ENCODE measurements around the gene PCLO. TPM values are rescaled to one million over a fixed set of nuclear protein-coding genes. Genes with fewer than 3 reads are reported as not detected.

PCLO gene
- total RNA-seq, 2 experiments from 2014 or later = 0.35 to 1.4 TPM

DNA sequence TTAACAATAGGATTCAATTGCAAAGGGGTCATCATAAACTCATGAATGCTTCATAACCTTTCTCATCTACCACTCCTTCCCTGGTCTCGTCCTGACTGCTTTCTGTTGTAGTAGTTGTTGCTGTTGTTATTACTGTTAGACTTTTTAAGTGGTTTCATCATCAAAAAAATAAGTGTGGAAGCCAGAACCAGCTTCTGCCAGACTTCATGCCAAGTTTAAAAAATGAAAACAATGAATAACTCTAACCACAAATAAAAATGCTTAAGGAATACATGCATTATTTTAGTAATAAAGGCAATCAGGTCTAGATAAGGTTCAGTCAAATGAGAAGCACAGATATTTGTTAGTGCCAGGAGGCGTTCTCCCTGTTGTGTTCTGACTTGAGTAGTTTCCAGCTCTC is 85.4 kb downstream of the PCLO start:
- intact Hi-C loops (cut with micrococcal nuclease; ENCODE audit: unreplicated experiment) = no loop called here
- POLR2A ChIA-PET = interaction anchor here (0.6 kb wide), 2 partner anchors 52 to 89 kb away, joined by 3 read pairs; no protein-coding TSS in a partner anchor
- no peaks in the 10 kb centered on the region for H3K36me3 ChIP-seq (ENCODE audit: insufficient read depth, low read length)
- BruUV-seq (replicated peaks) = no TSS peak
- TF ChIP-seq, protein P1, sequence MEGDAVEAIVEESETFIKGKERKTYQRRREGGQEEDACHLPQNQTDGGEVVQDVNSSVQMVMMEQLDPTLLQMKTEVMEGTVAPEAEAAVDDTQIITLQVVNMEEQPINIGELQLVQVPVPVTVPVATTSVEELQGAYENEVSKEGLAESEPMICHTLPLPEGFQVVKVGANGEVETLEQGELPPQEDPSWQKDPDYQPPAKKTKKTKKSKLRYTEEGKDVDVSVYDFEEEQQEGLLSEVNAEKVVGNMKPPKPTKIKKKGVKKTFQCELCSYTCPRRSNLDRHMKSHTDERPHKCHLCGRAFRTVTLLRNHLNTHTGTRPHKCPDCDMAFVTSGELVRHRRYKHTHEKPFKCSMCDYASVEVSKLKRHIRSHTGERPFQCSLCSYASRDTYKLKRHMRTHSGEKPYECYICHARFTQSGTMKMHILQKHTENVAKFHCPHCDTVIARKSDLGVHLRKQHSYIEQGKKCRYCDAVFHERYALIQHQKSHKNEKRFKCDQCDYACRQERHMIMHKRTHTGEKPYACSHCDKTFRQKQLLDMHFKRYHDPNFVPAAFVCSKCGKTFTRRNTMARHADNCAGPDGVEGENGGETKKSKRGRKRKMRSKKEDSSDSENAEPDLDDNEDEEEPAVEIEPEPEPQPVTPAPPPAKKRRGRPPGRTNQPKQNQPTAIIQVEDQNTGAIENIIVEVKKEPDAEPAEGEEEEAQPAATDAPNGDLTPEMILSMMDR (conservative IDR thresholded peaks at IDR 0.05; ENCODE audit: low read length) = no peak
- TF ChIP-seq EZH2phosphoT487 (IDR thresholded peaks at IDR 0.05; ENCODE audit: borderline replicate concordance, low read depth, low read length) = no peak
- H2AFZ ChIP-seq (ENCODE audit: low read length) = no peak overlapping the region
- no peaks in the 10 kb centered on the region for H3K4me1 ChIP-seq (ENCODE audit: insufficient read depth, low read length, poor library complexity, severe bottlenecking)
- H3K79me2 ChIP-seq (ENCODE audit: insufficient read depth, low read depth, low read length) = no peaks in the 10 kb centered on the region
- H3K9me2 ChIP-seq (ENCODE audit: insufficient read depth, low read length) = no peaks in the 10 kb centered on the region
- no peak overlapping the region for H3K27ac ChIP-seq (ENCODE audit: low read depth, low read length, poor library complexity, severe bottlenecking)
- H3K9me3 ChIP-seq (ENCODE audit: low read length) = no peaks in the 10 kb centered on the region
- CTCF ChIA-PET (ENCODE audit: unreplicated experiment) = no interaction called here
- no peak overlapping the region for H3K4me3 ChIP-seq (ENCODE audit: low read depth, low read length, poor library complexity, severe bottlenecking)
- H3K4me2 ChIP-seq (ENCODE audit: low read length) = no peak overlapping the region
- no peak for DNase-seq (ENCODE audit: low spot score)
- H4K20me1 ChIP-seq (ENCODE audit: insufficient read depth, low read length) = no peaks in the 10 kb centered on the region

DNA sequence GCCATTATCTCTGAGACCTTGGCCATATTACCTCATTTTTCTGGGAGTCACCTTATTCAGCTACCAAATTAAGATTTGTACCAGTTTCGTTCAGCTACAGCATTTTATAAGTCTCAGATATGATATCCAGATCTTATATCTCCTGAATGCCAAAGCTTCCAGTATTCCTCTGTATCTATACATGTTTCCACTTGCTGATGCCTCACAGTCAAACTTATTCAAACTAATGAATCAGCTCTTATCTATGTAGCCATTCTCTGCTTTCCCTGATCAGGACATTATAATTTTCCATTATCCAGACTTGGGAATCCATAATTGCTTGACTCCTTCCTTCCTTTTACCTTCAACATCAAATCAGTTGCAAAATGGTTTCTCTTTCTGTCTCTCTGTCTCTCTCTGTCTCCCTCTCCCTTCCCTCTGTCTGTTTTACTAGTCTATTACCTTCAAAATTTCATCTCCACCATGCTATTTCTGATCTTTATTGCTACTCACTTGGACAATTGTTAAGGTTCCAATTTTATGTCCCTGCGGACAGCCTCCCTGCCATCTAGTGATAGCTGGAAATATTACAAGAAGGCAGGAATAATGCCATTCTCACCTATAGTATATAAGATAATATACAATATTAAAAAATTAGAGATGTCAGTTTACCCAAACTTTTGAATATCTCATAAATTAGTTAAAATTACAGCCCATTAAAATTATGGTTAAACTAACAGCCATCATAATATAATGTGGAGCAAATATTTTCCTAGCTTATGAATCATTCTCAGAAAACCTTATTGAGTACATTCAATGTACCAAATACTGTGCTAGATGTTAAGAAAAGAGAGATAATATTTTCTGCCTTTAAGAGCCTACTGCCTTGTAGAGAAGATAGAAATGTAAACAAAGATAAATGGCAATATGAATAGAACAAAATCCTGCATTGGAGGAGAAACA is 89.8 kb downstream of the PCLO start:
- no TSS peak for BruUV-seq (replicated peaks)
- H3K9me2 ChIP-seq (ENCODE audit: insufficient read depth, low read length) = no peaks in the 10 kb centered on the region
- intact Hi-C loops (cut with micrococcal nuclease; ENCODE audit: unreplicated experiment) = no loop called here
- H2AFZ ChIP-seq (ENCODE audit: low read length) = no peak overlapping the region
- no peak overlapping the region for H3K4me2 ChIP-seq (ENCODE audit: low read length)
- TF ChIP-seq EZH2phosphoT487 (IDR thresholded peaks at IDR 0.05; ENCODE audit: borderline replicate concordance, low read depth, low read length) = no peak
- TF ChIP-seq, protein P1 (conservative IDR thresholded peaks at IDR 0.05; ENCODE audit: low read length) = peak; percentile 59; the same call in 1 of the 2 replicates
- H3K27ac ChIP-seq (ENCODE audit: low read depth, low read length, poor library complexity, severe bottlenecking) = no peak overlapping the region
- no peaks in the 10 kb centered on the region for H3K36me3 ChIP-seq (ENCODE audit: insufficient read depth, low read length)
- H3K9me3 ChIP-seq (ENCODE audit: low read length) = no peaks in the 10 kb centered on the region
- POLR2A ChIA-PET = interaction anchor here (0.7 to 1.4 kb wide), 2 partner anchors 263 to 1300 kb away, joined by 3 to 4 read pairs; no protein-coding TSS in a partner anchor
- CTCF ChIA-PET (ENCODE audit: unreplicated experiment) = no interaction called here
- DNase-seq (ENCODE audit: low spot score) = peak; percentile 8
- H3K79me2 ChIP-seq (ENCODE audit: insufficient read depth, low read depth, low read length) = no peaks in the 10 kb centered on the region
- H3K4me1 ChIP-seq (ENCODE audit: insufficient read depth, low read length, poor library complexity, severe bottlenecking) = no peaks in the 10 kb centered on the region
- H3K4me3 ChIP-seq (ENCODE audit: low read depth, low read length, poor library complexity, severe bottlenecking) = no peak overlapping the region
- H4K20me1 ChIP-seq (ENCODE audit: insufficient read depth, low read length) = no peaks in the 10 kb centered on the region

DNA sequence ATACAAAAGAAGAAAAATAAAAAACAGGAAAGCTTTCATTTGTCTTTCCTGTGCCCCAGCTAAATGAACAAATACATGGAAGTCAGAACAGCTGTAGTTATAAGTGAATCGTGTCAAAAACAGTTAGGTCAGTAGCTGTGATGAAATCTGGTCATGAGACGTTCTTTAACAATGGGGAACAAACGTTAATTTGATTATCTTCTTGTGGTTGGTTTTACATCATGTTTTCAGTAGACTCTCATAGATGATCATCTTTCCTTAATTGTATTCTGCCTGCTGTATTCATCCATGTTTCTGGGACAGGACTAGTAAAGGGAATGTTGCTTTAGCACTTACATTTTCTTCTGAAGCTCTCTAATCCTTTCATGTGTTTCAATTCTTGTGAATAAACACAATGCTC is 97.0 kb downstream of the PCLO start:
- Histone ChIP-seq H3K4me2 (ENCODE audit: low read length) (no peak overlapping the region), H3K9me2 (ENCODE audit: insufficient read depth, low read length) (no peaks in the 10 kb centered on the region), H3K36me3 (ENCODE audit: insufficient read depth, low read length) (no peaks in the 10 kb centered on the region), H3K79me2 (ENCODE audit: insufficient read depth, low read depth, low read length) (no peaks in the 10 kb centered on the region), H3K9me3 (ENCODE audit: low read length) (no peaks in the 10 kb centered on the region), H3K27ac (ENCODE audit: low read depth, low read length, poor library complexity, severe bottlenecking) (no peak overlapping the region), H2AFZ (ENCODE audit: low read length) (no peak overlapping the region), H4K20me1 (ENCODE audit: insufficient read depth, low read length) (no peaks in the 10 kb centered on the region), H3K4me3 (ENCODE audit: low read depth, low read length, poor library complexity, severe bottlenecking) (no peak overlapping the region), H3K4me1 (ENCODE audit: insufficient read depth, low read length, poor library complexity, severe bottlenecking) (no peaks in the 10 kb centered on the region)
- ChIA-PET POLR2A (interaction anchor here (0.5 to 0.8 kb wide), 3 partner anchors 11 to 230 kb away, joined by 3 to 5 read pairs (median 3); no protein-coding TSS in a partner anchor), CTCF (ENCODE audit: unreplicated experiment) (no interaction called here)
- BruUV-seq (replicated peaks) = no TSS peak
- TF ChIP-seq, protein P1 (conservative IDR thresholded peaks at IDR 0.05; ENCODE audit: low read length) = no peak
- TF ChIP-seq EZH2phosphoT487 (IDR thresholded peaks at IDR 0.05; ENCODE audit: borderline replicate concordance, low read depth, low read length) = no peak
- DNase-seq (ENCODE audit: low spot score) = no peak
- intact Hi-C loops (cut with micrococcal nuclease; ENCODE audit: unreplicated experiment) = loop anchor here (2.0 kb wide), 1 partner anchor 253 kb away; no protein-coding TSS in a partner anchor
